CD14-positive monocyte (primary cell): ENCODE results near the gene TMEM234. TPM values are rescaled to one million over a fixed set of nuclear protein-coding genes. Genes with fewer than 3 reads are reported as not detected.

Experiments
- DNase-seq, 3 donors: peaks; one replicate each; pipeline ENCODE4 v3.0.0-alpha.2; 2011 to 2022
- H2AFZ ChIP-seq: 2 replicates; pipeline ENCODE4 v1.6.0; 2012; ENCODE audit warnings: mild to moderate bottlenecking, low read depth, low read length, inconsistent platforms; ENCODE audit not compliant: insufficient read depth, poor library complexity, severe bottlenecking
- H3K27ac ChIP-seq, 2 donors: 1 replicate in 1 of 2; 2 replicates in 1 of 2; pipeline ENCODE4 v1.5.1; 2012 to 2013; ENCODE audit warnings: low read length in 2 of 2, control low read depth in 1 of 2, inconsistent platforms in 1 of 2, low read depth in 1 of 2, mild to moderate bottlenecking in 1 of 2
- H3K27me3 ChIP-seq, 2 donors: one replicate each; pipeline versions ENCODE4 v1.6.0 to v1.6.1; 2011 to 2013; ENCODE audit warnings: low read length in 2 of 2; ENCODE audit not compliant: control insufficient read depth in 2 of 2, insufficient read depth in 2 of 2
- H3K36me3 ChIP-seq, 2 donors: replicated peaks in 1 of 2; 1 replicate in 1 of 2; 2 replicates in 1 of 2; pipeline versions ENCODE4 v1.5.1 to v1.6.1; 2012 to 2013; ENCODE audit warnings: low read length in 2 of 2, control low read depth in 1 of 2, inconsistent platforms in 1 of 2, mild to moderate bottlenecking in 1 of 2; ENCODE audit not compliant: insufficient read depth in 2 of 2, control insufficient read depth in 1 of 2
- H3K4me1 ChIP-seq, 2 donors: 1 replicate in 1 of 2; 2 replicates in 1 of 2; pipeline versions ENCODE4 v1.5.1 to v1.6.1; 2012 to 2013; ENCODE audit warnings: low read length in 2 of 2, control low read depth in 1 of 2, inconsistent platforms in 1 of 2, mild to moderate bottlenecking in 1 of 2, moderate library complexity in 1 of 2; ENCODE audit not compliant: insufficient read depth in 2 of 2, control insufficient read depth in 1 of 2
- H3K4me2 ChIP-seq: replicated peaks from 2 replicates; pipeline ENCODE3; 2012; ENCODE audit warnings: low read length, moderate library complexity, mild to moderate bottlenecking; ENCODE audit not compliant: poor library complexity, severe bottlenecking; ENCODE audit errors: extremely low read depth
- H3K4me3 ChIP-seq, 3 experiments: fragments of 200-600 bp in 1 of 3; sonication (generic) in 1 of 3; replicated peaks in 1 of 3; 1 replicate in 2 of 3; 2 replicates in 1 of 3; pipeline ENCODE4 v1.5.1; 2011 to 2013; ENCODE audit warnings: low read length in 3 of 3, mild to moderate bottlenecking in 3 of 3, control low read depth in 2 of 3, low read depth in 2 of 3, inconsistent platforms in 1 of 3, moderate library complexity in 1 of 3
- H3K79me2 ChIP-seq: 2 replicates; pipeline ENCODE4 v1.6.0; 2012; ENCODE audit warnings: mild to moderate bottlenecking, control low read depth, inconsistent platforms, low read length, moderate library complexity; ENCODE audit not compliant: insufficient read depth
- H3K9ac ChIP-seq: 2 replicates; pipeline ENCODE4 v1.6.0; 2017; ENCODE audit warnings: low read length, mild to moderate bottlenecking; ENCODE audit not compliant: insufficient read depth, poor library complexity, severe bottlenecking
- H3K9me3 ChIP-seq, 2 donors: replicated peaks in 1 of 2; 1 replicate in 1 of 2; 2 replicates in 1 of 2; pipeline versions ENCODE4 v1.5.1 to v1.6.1; 2012 to 2013; ENCODE audit warnings: low read length in 2 of 2, control low read depth in 1 of 2; ENCODE audit not compliant: control insufficient read depth in 1 of 2, insufficient read depth in 1 of 2
- H4K20me1 ChIP-seq: 2 replicates; pipeline ENCODE4 v1.6.0; 2012; ENCODE audit warnings: mild to moderate bottlenecking, low read length, control low read depth, moderate library complexity; ENCODE audit not compliant: insufficient read depth
- H3K27ac Mint-ChIP-seq, 7 donors: one replicate each; pipeline ENCODE4 v1.8.0; 2020; ENCODE audit warnings: mild to moderate bottlenecking in 7 of 7, mixed read lengths in 7 of 7, moderate library complexity in 6 of 7, inconsistent platforms in 2 of 7
- H3K27me3 Mint-ChIP-seq, 3 donors: one replicate each; pipeline ENCODE4 v1.8.0; 2021 to 2022; ENCODE audit warnings: low read depth in 3 of 3, mild to moderate bottlenecking in 3 of 3, mixed read lengths in 3 of 3, moderate library complexity in 3 of 3, inconsistent platforms in 1 of 3
- H3K36me3 Mint-ChIP-seq, 2 donors: one replicate each; pipeline ENCODE4 v1.8.0; 2020; ENCODE audit warnings: mixed read lengths in 2 of 2, inconsistent platforms in 1 of 2, mild to moderate bottlenecking in 1 of 2
- H3K4me1 Mint-ChIP-seq: one replicate; pipeline ENCODE4 v1.8.0; 2020; ENCODE audit warnings: mild to moderate bottlenecking, mixed read lengths
- H3K4me3 Mint-ChIP-seq, 2 donors: one replicate each; pipeline ENCODE4 v1.8.0; 2020; ENCODE audit warnings: mild to moderate bottlenecking in 2 of 2, mixed read lengths in 2 of 2, moderate library complexity in 1 of 2
- H3K9me3 Mint-ChIP-seq, 7 donors: one replicate each; pipeline ENCODE4 v1.8.0; 2020 to 2022; ENCODE audit warnings: mixed read lengths in 7 of 7, mild to moderate bottlenecking in 6 of 7, moderate library complexity in 6 of 7, inconsistent platforms in 2 of 7
- WGBS: methylation state at CpG from one replicate; pipeline ENCODE4 v1.1.5; 2013; ENCODE audit warnings: missing lambda C conversion rate; ENCODE audit not compliant: insufficient coverage; 5-methylcytosine and 5-hydroxymethylcytosine counted together
- intact Hi-C, 2 donors: fragments of 100-400 bp; cut with micrococcal nuclease; formaldehyde crosslinking; loops; one replicate each; pipeline versions ENCODE4 v1.15.0 to v1.15.1; 2023
- polyA plus RNA-seq, 3 donors: library from polyadenylated mRNA; depleted of rRNA in 1 of 3; unstranded in 2 of 3; stranded (reverse) in 1 of 3; fragments of 300-500 nt in 2 of 3; fragments of >200 nt in 1 of 3; fragmentation: Illumina TruSeq in 2 of 3; gene quantifications; 1 replicate in 2 of 3; 2 replicates in 1 of 3; pipeline ENCODE4 v1.2.3, GENCODE V29; 2012 to 2021
- TF ChIP-seq, protein P1 (sequence below): fragments of 200-600 bp; IDR thresholded peaks from one replicate; pipeline ENCODE4 v1.8.0; 2022; ENCODE audit warnings: antibody characterized with exemption, mild to moderate bottlenecking

The TMEM234 gene
- polyA plus RNA-seq, 3 donors, result 12.8 to 22.0 (median 14.5) TPM

DNA sequence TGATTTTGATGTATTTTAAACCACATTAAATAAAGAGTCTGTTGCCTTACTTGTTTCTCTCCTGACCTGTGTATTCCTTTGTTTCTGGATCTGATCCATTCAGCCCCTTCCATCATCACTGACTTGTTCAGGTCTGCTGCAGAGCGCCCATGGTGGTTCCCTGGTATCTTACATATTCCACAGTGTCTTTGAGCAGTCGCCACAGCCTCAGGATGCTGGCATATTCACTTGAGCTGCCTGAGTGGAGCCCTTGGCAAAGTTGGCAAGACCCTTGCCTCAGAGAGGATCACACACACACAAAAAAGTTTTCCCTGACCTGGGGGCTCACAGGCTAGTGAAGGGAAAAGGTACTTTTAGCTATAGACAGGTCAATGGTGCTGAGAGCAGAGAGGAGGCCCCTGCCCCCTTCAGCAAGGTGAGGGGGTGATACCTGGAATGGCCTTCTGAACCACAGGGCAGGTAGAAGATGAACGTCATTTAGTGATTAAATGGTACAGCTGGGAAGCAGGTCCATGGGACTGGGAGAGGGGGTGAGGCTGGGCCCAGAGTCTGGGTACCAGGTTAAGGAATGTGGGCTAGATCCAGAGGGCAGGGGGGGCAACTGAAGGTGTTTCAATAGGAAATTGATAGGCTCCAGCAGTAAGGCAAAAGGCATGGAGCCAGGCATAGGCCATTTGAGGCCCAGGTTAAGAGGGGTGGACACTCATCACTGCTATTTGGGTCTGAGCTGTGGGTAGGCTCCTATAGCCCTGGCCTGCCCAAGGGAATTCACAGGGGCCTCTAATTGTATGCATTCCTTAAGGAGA lies 23.7 kb downstream of the TMEM234 start:
- H3K4me1 ChIP-seq, result peaks cover 22 to 24% of the 10 kb centered on the region in 2 donors
- peaks cover 0 to 1% (median 0%) of the 10 kb centered on the region in 7 donors for H3K9me3 Mint-ChIP-seq
- TF ChIP-seq, protein P1, sequence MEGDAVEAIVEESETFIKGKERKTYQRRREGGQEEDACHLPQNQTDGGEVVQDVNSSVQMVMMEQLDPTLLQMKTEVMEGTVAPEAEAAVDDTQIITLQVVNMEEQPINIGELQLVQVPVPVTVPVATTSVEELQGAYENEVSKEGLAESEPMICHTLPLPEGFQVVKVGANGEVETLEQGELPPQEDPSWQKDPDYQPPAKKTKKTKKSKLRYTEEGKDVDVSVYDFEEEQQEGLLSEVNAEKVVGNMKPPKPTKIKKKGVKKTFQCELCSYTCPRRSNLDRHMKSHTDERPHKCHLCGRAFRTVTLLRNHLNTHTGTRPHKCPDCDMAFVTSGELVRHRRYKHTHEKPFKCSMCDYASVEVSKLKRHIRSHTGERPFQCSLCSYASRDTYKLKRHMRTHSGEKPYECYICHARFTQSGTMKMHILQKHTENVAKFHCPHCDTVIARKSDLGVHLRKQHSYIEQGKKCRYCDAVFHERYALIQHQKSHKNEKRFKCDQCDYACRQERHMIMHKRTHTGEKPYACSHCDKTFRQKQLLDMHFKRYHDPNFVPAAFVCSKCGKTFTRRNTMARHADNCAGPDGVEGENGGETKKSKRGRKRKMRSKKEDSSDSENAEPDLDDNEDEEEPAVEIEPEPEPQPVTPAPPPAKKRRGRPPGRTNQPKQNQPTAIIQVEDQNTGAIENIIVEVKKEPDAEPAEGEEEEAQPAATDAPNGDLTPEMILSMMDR, result no peak
- H3K79me2 ChIP-seq, result no peaks in the 10 kb centered on the region
- no peak overlapping the region for H2AFZ ChIP-seq
- peaks cover 40 to 50% of the 10 kb centered on the region in 2 donors for H3K36me3 ChIP-seq
- H3K27me3 Mint-ChIP-seq, result peaks cover 0 to 7% (median 6%) of the 10 kb centered on the region in 3 donors
- no peak for DNase-seq
- peaks cover 43 to 48% of the 10 kb centered on the region in 2 donors for H3K36me3 Mint-ChIP-seq
- H3K9me3 ChIP-seq, result no peaks in the 10 kb centered on the region
- WGBS, result 94% methylated on average over 3 of the region's 3 CpGs
- H3K27ac ChIP-seq, result peak overlapping the region in 1 of 2 donors; percentile 14
- no peak overlapping the region for H3K4me3 ChIP-seq
- peak overlapping the region in 3 of 7 donors; percentile 50 to 70 (median 65) for H3K27ac Mint-ChIP-seq
- H3K4me1 Mint-ChIP-seq, result peaks cover 24% of the 10 kb centered on the region
- H3K4me2 ChIP-seq, result no peak overlapping the region
- no peaks in the 10 kb centered on the region for H4K20me1 ChIP-seq
- H3K27me3 ChIP-seq, result no peaks in the 10 kb centered on the region
- intact Hi-C loops, result no loop called here
- no peak overlapping the region for H3K4me3 Mint-ChIP-seq
- H3K9ac ChIP-seq, result no peak overlapping the region

DNA sequence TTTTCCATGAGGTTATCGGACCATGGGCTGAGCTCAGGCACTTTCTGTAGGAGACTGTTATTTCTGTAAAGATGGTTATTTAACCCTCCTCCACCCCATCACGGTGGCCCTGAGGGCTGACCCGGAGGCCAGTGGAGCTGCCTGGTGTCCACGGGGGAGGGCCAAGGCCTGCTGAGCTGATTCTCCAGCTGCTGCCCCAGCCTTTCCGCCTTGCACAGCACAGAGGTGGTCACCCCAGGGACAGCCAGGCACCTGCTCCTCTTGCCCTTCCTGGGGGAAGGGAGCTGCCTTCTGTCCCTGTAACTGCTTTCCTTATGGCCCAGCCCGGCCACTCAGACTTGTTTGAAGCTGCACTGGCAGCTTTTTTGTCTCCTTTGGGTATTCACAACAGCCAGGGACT lies 24.3 kb downstream of the TMEM234 start:
- H3K4me2 ChIP-seq, result no peak overlapping the region
- Mint-ChIP-seq H3K36me3 (peaks cover 49 to 54% of the 10 kb centered on the region in 2 donors), H3K9me3 (peaks cover 0 to 1% (median 0%) of the 10 kb centered on the region in 7 donors), H3K4me3 (no peak overlapping the region), H3K27ac (no peak overlapping the region), H3K27me3 (peaks cover 0 to 7% (median 6%) of the 10 kb centered on the region in 3 donors), H3K4me1 (peaks cover 24% of the 10 kb centered on the region)
- H3K79me2 ChIP-seq, result no peaks in the 10 kb centered on the region
- intact Hi-C loops, result no loop called here
- H4K20me1 ChIP-seq, result no peaks in the 10 kb centered on the region
- peak overlapping the region in 1 of 2 donors; percentile 14 for H3K27ac ChIP-seq
- no peaks in the 10 kb centered on the region for H3K27me3 ChIP-seq
- no peak overlapping the region for H3K4me3 ChIP-seq
- H3K9me3 ChIP-seq, result no peaks in the 10 kb centered on the region
- H2AFZ ChIP-seq, result no peak overlapping the region
- peaks cover 46 to 56% of the 10 kb centered on the region in 2 donors for H3K36me3 ChIP-seq
- peaks cover 22 to 24% of the 10 kb centered on the region in 2 donors for H3K4me1 ChIP-seq
- DNase-seq, result no peak
- WGBS, result 97% methylated on average over 3 of the region's 6 CpGs
- H3K9ac ChIP-seq, result no peak overlapping the region
- TF ChIP-seq, protein P1, result no peak
